Hepatocyte (in vitro differentiated cells): ENCODE measurements around the gene SPNS2. TPM values are rescaled to one million over a fixed set of nuclear protein-coding genes. Genes with fewer than 3 reads are reported as not detected.

Source experiments
- DNase-seq: peaks from one replicate; pipeline ENCODE4 v3.0.0-alpha.2; 2016; ENCODE audit warnings: low spot score
- H2AFZ ChIP-seq: fragments of 200-600 bp; sonication (generic); 2 replicates; pipeline ENCODE4 v1.6.0; 2016; ENCODE audit warnings: antibody characterized with exemption, mild to moderate bottlenecking
- H3K27ac ChIP-seq: fragments of 200-600 bp; sonication (generic); 2 replicates; pipeline ENCODE4 v1.5.1; 2016; ENCODE audit warnings: mild to moderate bottlenecking
- H3K27me3 ChIP-seq: fragments of 200-600 bp; sonication (generic); 2 replicates; pipeline ENCODE4 v1.6.1; 2016
- H3K36me3 ChIP-seq: fragments of 200-600 bp; sonication (generic); replicated peaks from 2 replicates; pipeline ENCODE4 v1.5.1; 2016; ENCODE audit warnings: low read depth; ENCODE audit not compliant: insufficient read depth
- H3K4me1 ChIP-seq: fragments of 200-600 bp; sonication (generic); 2 replicates; pipeline ENCODE4 v1.5.1; 2016; ENCODE audit warnings: mild to moderate bottlenecking, moderate library complexity; ENCODE audit not compliant: insufficient read depth
- H3K4me2 ChIP-seq: fragments of 200-600 bp; sonication (generic); 2 replicates; pipeline ENCODE4 v1.6.0; 2016
- H3K4me3 ChIP-seq: fragments of 200-600 bp; sonication (generic); 2 replicates; pipeline ENCODE4 v1.5.1; 2016; ENCODE audit warnings: mild to moderate bottlenecking
- H3K79me2 ChIP-seq: fragments of 200-600 bp; sonication (generic); 2 replicates; pipeline ENCODE4 v1.6.0; 2017; ENCODE audit warnings: mild to moderate bottlenecking
- H3K9me2 ChIP-seq: fragments of 200-600 bp; sonication (generic); replicated peaks from 2 replicates; pipeline ENCODE4 v1.6.0; 2017; ENCODE audit warnings: mild to moderate bottlenecking; ENCODE audit not compliant: insufficient read depth
- H3K9me3 ChIP-seq: fragments of 200-600 bp; sonication (generic); 2 replicates; pipeline ENCODE4 v1.5.1; 2016; ENCODE audit warnings: low read depth, mild to moderate bottlenecking
- H4K20me1 ChIP-seq: fragments of 200-600 bp; sonication (generic); 2 replicates; pipeline ENCODE4 v1.6.0; 2016; ENCODE audit warnings: mild to moderate bottlenecking; ENCODE audit not compliant: insufficient read depth, poor library complexity, severe bottlenecking
- CTCF ChIP-seq: fragments of 200-600 bp; sonication (generic); IDR thresholded peaks from 2 replicates; pipeline ENCODE4 v1.5.1; 2016; ENCODE audit warnings: antibody characterized with exemption, mild to moderate bottlenecking; ENCODE audit not compliant: poor library complexity
- EZH2 ChIP-seq: fragments of 200-600 bp; sonication (generic); IDR thresholded peaks from 2 replicates; pipeline ENCODE4 v1.6.1; 2016; ENCODE audit warnings: antibody characterized with exemption, mild to moderate bottlenecking, borderline replicate concordance
- EZH2phosphoT487 ChIP-seq: fragments of 200-600 bp; sonication (generic); IDR thresholded peaks from one replicate; pipeline ENCODE4 v1.6.1; 2018; ENCODE audit warnings: antibody characterized with exemption, mild to moderate bottlenecking, low read depth, moderate library complexity; ENCODE audit not compliant: unreplicated experiment, severe bottlenecking
- WGBS: methylation state at CpG from one replicate; pipeline ENCODE4 v1.1.6; 2016; ENCODE audit warnings: low lambda C conversion rate; ENCODE audit errors: missing lambda C conversion rate; 5-methylcytosine and 5-hydroxymethylcytosine counted together
- polyA plus RNA-seq: library from polyadenylated mRNA; unstranded; fragments of >200 nt; fragmentation: Nextera tagmentation; extraction: Ambion mirVana; gene quantifications from 2 replicates; pipeline ENCODE4 v1.2.1, GENCODE V29; 2016
- total RNA-seq: library from RNA; depleted of rRNA; stranded (reverse); fragments of >200 nt; gene quantifications from 2 replicates; pipeline ENCODE4 v1.2.3, GENCODE V29; 2014

SPNS2 gene
- total and polyA plus RNA-seq, 2 experiments from 2014 or later, result 5.6 to 10.3 TPM

- H3K79me2 ChIP-seq, result no peaks in the 10 kb centered on the region
- H3K27ac ChIP-seq, result no peak overlapping the region
- H4K20me1 ChIP-seq, result no peaks in the 10 kb centered on the region
- 93% methylated on average over 17 of the region's 17 CpGs for WGBS
- H2AFZ ChIP-seq, result no peak overlapping the region
- H3K36me3 ChIP-seq, result no peaks in the 10 kb centered on the region
- no peaks in the 10 kb centered on the region for H3K27me3 ChIP-seq
- TF ChIP-seq CTCF (no peak), EZH2phosphoT487 (no peak), EZH2 (no peak)
- no peaks in the 10 kb centered on the region for H3K9me2 ChIP-seq
- peaks cover 10% of the 10 kb centered on the region for H3K4me1 ChIP-seq
- H3K9me3 ChIP-seq, result no peaks in the 10 kb centered on the region
- no peak overlapping the region for H3K4me2 ChIP-seq
- no peak for DNase-seq
- H3K4me3 ChIP-seq, result no peak overlapping the region
Observed at GRCh38 chr17:4531988-4532736, 33.5 kb downstream of the SPNS2 start.

GRCh38 chr17:4532860-4533522, 34.3 kb downstream of the SPNS2 start:
- Histone ChIP-seq H3K9me3 (no peaks in the 10 kb centered on the region), H3K4me3 (no peak overlapping the region), H2AFZ (no peak overlapping the region), H3K27ac (no peak overlapping the region), H3K4me1 (peaks cover 10% of the 10 kb centered on the region), H3K27me3 (no peaks in the 10 kb centered on the region), H3K4me2 (no peak overlapping the region), H3K36me3 (no peaks in the 10 kb centered on the region), H3K79me2 (no peaks in the 10 kb centered on the region), H3K9me2 (no peaks in the 10 kb centered on the region), H4K20me1 (no peaks in the 10 kb centered on the region)
- no peak for DNase-seq
- no peak for TF ChIP-seq CTCF
- TF ChIP-seq EZH2phosphoT487, result no peak
- 93% methylated on average over 31 of the region's 33 CpGs for WGBS

- TF ChIP-seq CTCF (no peak), EZH2 (no peak)
- Histone ChIP-seq H4K20me1 (no peaks in the 10 kb centered on the region), H3K79me2 (no peaks in the 10 kb centered on the region), H3K36me3 (no peaks in the 10 kb centered on the region), H3K27ac (no peak overlapping the region), H3K4me1 (peaks cover 10% of the 10 kb centered on the region), H3K9me3 (no peaks in the 10 kb centered on the region), H3K27me3 (no peaks in the 10 kb centered on the region), H3K9me2 (no peaks in the 10 kb centered on the region), H2AFZ (no peak overlapping the region), H3K4me3 (no peak overlapping the region), H3K4me2 (no peak overlapping the region)
- no peak for DNase-seq
- WGBS, result 81% methylated on average over 20 of the region's 23 CpGs
Observed at GRCh38 chr17:4533523-4534504, 35.1 kb downstream of the SPNS2 start.
